ENCODE data around the gene GPATCH1.

DNA sequence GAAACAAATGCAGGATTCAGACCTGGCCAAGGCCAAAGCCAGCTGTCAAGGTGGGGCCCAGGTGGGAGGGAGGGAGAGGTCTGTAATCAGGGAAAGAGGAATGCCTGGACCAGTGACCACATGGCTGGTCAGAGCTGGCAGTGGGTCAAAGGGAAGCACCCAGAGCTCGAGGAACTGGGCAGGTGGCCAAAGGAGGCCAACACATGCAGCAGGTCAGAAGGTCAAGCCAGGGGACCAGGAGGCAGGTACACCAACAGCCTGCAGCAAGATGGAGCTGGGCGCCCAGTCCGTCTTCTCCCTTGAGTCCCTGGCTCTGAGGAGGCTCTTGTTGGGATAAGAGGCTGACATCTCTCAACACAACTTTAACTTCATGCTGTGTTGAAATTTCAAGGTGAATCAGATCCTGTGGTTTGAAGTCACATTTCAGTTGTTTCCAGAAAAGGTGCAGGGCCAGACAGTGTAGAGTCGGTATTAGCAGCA is 17.1 kb downstream of the GPATCH1 start:
- TF ChIP-seq, protein P1, sequence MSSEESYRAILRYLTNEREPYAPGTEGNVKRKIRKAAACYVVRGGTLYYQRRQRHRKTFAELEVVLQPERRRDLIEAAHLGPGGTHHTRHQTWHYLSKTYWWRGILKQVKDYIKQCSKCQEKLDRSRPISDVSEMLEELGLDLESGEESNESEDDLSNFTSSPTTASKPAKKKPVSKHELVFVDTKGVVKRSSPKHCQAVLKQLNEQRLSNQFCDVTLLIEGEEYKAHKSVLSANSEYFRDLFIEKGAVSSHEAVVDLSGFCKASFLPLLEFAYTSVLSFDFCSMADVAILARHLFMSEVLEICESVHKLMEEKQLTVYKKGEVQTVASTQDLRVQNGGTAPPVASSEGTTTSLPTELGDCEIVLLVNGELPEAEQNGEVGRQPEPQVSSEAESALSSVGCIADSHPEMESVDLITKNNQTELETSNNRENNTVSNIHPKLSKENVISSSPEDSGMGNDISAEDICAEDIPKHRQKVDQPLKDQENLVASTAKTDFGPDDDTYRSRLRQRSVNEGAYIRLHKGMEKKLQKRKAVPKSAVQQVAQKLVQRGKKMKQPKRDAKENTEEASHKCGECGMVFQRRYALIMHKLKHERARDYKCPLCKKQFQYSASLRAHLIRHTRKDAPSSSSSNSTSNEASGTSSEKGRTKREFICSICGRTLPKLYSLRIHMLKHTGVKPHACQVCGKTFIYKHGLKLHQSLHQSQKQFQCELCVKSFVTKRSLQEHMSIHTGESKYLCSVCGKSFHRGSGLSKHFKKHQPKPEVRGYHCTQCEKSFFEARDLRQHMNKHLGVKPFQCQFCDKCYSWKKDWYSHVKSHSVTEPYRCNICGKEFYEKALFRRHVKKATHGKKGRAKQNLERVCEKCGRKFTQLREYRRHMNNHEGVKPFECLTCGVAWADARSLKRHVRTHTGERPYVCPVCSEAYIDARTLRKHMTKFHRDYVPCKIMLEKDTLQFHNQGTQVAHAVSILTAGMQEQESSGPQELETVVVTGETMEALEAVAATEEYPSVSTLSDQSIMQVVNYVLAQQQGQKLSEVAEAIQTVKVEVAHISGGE (tag by site-specific recombination; conservative IDR thresholded peaks at IDR 0.05; ENCODE audit: low read depth): no peak
- TF ChIP-seq ZNF548 (tag by site-specific recombination; IDR thresholded peaks at IDR 0.05): no peak
- TF ChIP-seq SP3 (tag by site-specific recombination; IDR thresholded peaks at IDR 0.05): no peak
- TF ChIP-seq ZNF473 (tag by site-specific recombination; IDR thresholded peaks at IDR 0.05): no peak
- no peak for TF ChIP-seq KLF1 (tag by site-specific recombination; IDR thresholded peaks at IDR 0.05)
- no peak for TF ChIP-seq ZFP3 (tag by site-specific recombination; IDR thresholded peaks at IDR 0.05; ENCODE audit: low read depth)
- TF ChIP-seq ZNF184 (tag by site-specific recombination; IDR thresholded peaks at IDR 0.05): no peak
- no peak for TF ChIP-seq ZBTB1 (tag by site-specific recombination; IDR thresholded peaks at IDR 0.05)
